Upper lobe of left lung (tissue), 4 donors: ENCODE results near the gene IL18.

ENCODE experiments used
- CTCF ChIP-seq, 6 experiments: fragments of 450-650 bp in 4 of 6; fragments of 200-600 bp in 2 of 6; sonication (generic) in 2 of 6; IDR thresholded peaks; one replicate each; pipeline ENCODE4 v1.5.1; 2016 to 2019; ENCODE audit warnings: antibody characterized with exemption in 6 of 6
- POLR2A ChIP-seq, 4 donors: fragments of 450-650 bp; IDR thresholded peaks; one replicate each; pipeline ENCODE4 v1.5.1; 2016 to 2017; ENCODE audit warnings: antibody characterized with exemption in 4 of 4, mild to moderate bottlenecking in 2 of 4

GRCh38 chr11:112121981-112122615, 41.8 kb downstream of the IL18 start:
- TF ChIP-seq CTCF (IDR thresholded peaks at IDR 0.05) = no peak
- no peak for TF ChIP-seq POLR2A (IDR thresholded peaks at IDR 0.05)
